GM21390 (cell line): ENCODE results near the gene RAET1E.
"Not testable (repeated sequence)": the region's sequence is repeated elsewhere in the genome, so short reads cannot be mapped to it uniquely, and the experiment has no call there.

Source experiments
- ATAC-seq: cut with Tn5 transposase; IDR thresholded peaks from one replicate; pipeline ENCODE4 v1.9.1; 2021; ENCODE audit not compliant: unreplicated experiment

The RAET1E gene

GRCh38 chr6:149929422-149929821 is 31.5 kb upstream of the RAET1E start:
- no peak for ATAC-seq

GRCh38 chr6:149927025-149927424 is 29.1 kb upstream of the RAET1E start:
- not testable (repeated sequence) for ATAC-seq

GRCh38 chr6:149925974-149926777 is 28.3 kb upstream of the RAET1E start:
- ATAC-seq: no peak

GRCh38 chr6:149925253-149925973 is 27.5 kb upstream of the RAET1E start:
- no peak for ATAC-seq

GRCh38 chr6:149924933-149925252 is 27.0 kb upstream of the RAET1E start:
- ATAC-seq: no peak

GRCh38 chr6:149924206-149924932 is 26.5 kb upstream of the RAET1E start:
- ATAC-seq: no peak

GRCh38 chr6:149923327-149923986 is 25.5 kb upstream of the RAET1E start:
- ATAC-seq: no peak

GRCh38 chr6:149922642-149923326 is 24.9 kb upstream of the RAET1E start, which contains the start of gene RAET1G:
RAET1G (minus strand) TSS chr6:149923121; CDS start chr6:149923010, 111 bp downstream.
- ATAC-seq: peak; percentile 71

GRCh38 chr6:149922091-149922490 is 24.2 kb upstream of the RAET1E start:
- ATAC-seq: not testable (repeated sequence)

GRCh38 chr6:149921361-149921760 is 23.4 kb upstream of the RAET1E start:
- ATAC-seq: no peak

GRCh38 chr6:149919834-149920225 is 21.9 kb upstream of the RAET1E start:
- ATAC-seq: no peak

GRCh38 chr6:149919126-149919833 is 21.4 kb upstream of the RAET1E start:
- not testable (repeated sequence) for ATAC-seq

- ATAC-seq: no peak
Observed at GRCh38 chr6:149918151-149918905, 20.4 kb upstream of the RAET1E start.

- ATAC-seq: no peak
Observed at GRCh38 chr6:149917679-149918078, 19.8 kb upstream of the RAET1E start.

GRCh38 chr6:149915970-149916865 is 18.3 kb upstream of the RAET1E start:
- ATAC-seq: no peak

- no peak for ATAC-seq
Observed at GRCh38 chr6:149913540-149914240, 15.8 kb upstream of the RAET1E start.

- no peak for ATAC-seq
Observed at GRCh38 chr6:149913085-149913484, 15.2 kb upstream of the RAET1E start.

GRCh38 chr6:149912680-149913079 is 14.8 kb upstream of the RAET1E start:
- not testable (repeated sequence) for ATAC-seq
